Ramos (cell line): ENCODE results near the gene APP.
"Not testable (repeated sequence)": the region's sequence is repeated elsewhere in the genome, so short reads cannot be mapped to it uniquely, and the experiment has no call there.

ENCODE experiments used
- in situ Hi-C: fragments of 300-500 bp; cut with MboI; formaldehyde crosslinking; loops from one replicate; pipeline ENCODE4 v1.14.3; 2022; ENCODE audit warnings: low sequenced_read_pairs; ENCODE audit not compliant: unreplicated experiment

Gene APP

GRCh38 chr21:26165331-26165730 lies 5.2 kb downstream of the APP start:
- in situ Hi-C loops, result no loop called here

DNA sequence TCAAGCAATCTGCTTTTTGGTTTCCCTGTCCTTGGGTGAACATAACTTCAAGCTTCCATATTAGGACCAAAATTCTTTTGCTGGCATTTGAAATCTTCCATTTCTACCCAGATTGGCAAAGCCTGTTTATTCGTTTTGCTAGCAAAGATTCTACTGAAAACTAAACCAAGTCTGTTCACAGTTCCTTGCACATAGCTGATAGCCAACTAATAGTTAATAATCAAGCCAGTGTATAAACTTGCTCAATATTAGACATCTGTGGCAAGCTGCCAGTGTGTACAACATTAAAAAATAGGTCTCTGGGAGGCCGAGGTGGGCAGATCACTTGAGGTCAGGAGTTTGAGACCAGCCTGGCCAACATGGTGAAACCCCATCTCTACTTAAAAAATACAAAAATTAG lies 6.3 kb downstream of the APP start:
- in situ Hi-C loops, result no loop called here

DNA sequence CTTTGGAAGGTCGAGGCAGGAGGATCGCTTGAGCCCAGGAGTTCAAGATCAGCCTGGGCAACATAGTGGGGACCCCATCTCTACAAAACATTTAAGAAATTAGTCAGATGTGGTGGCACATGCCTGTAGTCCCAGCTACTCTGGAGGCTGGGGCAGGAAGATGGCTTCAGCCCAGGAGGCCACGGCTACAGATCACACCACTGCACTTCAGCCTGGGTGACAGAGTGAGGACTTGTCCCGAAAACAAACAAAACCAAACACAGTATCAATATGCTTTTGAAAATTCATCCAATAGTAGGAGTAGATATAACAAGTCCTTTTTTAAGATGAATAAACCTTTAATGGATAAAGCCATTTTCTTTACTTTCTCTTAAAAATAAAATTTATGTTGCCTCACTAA lies 8.5 kb downstream of the APP start:
- in situ Hi-C loops, result no loop called here

- in situ Hi-C loops, result no loop called here
These were observed 10.7 kb downstream of the APP start for GRCh38 chr21:26159869-26160268.

GRCh38 chr21:26157801-26158200 lies 12.8 kb downstream of the APP start:
- in situ Hi-C loops, result no loop called here

- in situ Hi-C loops, result no loop called here
These were observed 15.8 kb downstream of the APP start for GRCh38 chr21:26154753-26155152.

- in situ Hi-C loops, result no loop called here
These were observed 16.8 kb downstream of the APP start for GRCh38 chr21:26153758-26154157.

DNA sequence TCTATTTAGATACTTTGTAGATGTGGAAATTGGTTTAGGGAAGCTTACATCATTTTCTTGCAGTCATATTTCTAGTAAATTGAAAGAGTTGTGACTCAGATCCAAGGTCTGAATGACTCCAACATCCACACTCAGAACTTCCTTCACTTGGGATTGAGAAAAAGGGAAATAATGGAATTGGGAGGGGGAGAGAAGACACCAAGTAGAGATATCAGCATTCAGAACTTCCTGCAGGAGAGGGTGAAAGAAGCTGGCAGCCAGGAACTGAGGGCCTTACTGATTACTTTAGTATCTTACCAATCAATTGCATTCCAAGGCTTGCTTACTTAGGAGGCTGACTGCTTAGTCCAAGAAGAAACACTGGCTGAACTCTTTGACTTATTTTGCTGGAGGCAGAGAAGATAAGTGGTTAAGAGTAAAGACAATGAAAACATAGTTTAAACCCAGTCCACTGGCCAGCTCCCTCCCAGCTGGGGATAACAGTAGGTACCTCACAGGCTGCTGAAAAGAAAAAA lies 21.7 kb downstream of the APP start:
- in situ Hi-C loops, result no loop called here

GRCh38 chr21:26148071-26148839 lies 22.3 kb downstream of the APP start:
- in situ Hi-C loops, result no loop called here

DNA sequence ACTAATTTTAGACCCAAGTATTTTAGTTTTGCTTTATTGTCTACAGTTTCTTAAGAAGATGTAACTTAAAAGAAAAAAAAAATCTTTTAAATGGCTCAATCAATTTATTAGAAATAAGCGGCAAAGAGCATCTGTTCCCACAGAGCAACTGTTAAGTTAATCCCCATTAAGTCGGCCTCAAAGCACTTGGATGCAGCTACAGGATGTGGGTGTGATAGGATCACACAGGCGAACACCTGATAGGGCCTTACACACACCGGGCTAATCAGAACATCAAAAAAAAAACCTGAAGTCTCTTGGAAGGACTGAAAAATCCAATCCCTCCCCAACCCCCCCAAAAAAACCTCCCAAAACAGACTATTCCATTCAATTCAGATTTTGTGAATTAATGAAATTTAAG lies 23.0 kb downstream of the APP start:
- in situ Hi-C loops, result no loop called here

GRCh38 chr21:26146681-26147080 lies 23.9 kb downstream of the APP start:
- in situ Hi-C loops, result no loop called here

DNA sequence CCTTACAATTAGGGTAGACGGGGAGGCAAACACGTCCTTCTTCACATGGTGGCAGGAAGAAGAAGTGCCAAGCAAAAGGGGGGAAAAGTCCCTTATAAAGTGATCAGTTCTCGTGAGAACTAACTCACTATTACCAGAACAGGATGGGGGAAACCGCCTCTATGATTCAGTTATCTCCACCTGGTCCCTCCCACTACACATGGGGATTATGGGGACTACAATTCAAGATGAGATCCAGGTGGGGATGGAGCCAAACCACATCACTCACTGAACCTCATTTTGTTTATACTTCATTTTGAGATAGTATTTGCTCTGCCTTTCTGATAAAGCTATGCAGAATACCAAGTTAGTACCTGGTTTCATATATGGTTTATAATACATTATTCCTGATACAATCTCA lies 26.5 kb downstream of the APP start:
- in situ Hi-C loops, result no loop called here

DNA sequence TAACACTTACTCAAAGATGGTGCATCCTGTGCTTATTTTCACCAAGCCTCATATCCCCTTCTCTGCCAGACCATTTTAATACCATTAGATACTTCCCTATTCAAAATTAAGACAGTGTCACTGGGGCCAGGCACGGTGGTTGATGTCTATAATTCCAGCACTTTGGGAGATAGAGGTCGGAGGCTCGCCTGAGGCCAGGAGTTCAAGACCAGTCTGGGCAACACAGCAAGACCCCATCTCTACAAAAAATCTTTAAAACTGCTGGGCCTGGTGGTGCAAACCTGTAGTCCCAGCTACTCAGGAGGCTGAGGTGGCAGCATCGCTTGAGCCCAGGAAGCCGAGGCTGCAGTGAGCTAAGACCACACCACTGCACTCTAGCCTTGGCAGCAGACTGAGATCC lies 28.2 kb downstream of the APP start:
- in situ Hi-C loops, result no loop called here

DNA sequence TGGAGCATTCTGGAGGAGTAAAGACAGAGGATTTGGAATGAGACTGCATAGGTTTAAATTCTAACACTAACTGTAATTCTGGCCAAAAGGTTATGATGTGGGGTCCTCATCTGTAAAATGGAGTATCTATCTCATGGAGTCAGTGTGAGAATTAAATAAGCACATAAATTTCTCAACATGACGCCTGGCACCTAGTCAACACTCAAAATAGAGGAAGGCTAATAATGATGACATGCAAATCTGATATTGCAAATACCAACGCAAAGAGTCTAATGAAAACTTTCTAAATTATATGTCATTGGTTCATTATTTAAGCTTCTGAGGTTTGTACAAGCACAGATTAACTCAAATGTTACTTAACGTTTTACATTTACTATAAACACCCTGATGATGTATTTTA lies 29.6 kb downstream of the APP start:
- in situ Hi-C loops, result no loop called here

DNA sequence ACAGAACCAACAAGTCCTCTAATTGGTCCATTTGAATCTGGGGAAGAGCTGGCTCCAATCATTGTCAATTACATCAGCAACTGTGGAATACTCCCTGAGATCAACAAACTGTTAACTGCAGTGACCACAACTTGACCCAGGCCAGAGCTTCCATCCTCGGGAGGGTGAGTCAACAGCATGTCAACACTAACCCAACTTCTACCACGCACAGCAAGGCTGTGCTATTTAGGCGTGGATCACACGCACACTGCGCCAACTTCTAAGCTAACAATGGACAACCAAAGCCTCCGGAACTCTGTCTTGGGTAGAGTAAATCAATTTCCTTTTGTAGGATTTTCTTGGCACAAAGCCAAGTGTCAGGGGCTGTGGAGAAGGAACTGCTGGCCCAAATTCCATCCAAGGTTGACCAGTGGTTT lies 30.4 kb downstream of the APP start:
- in situ Hi-C loops, result no loop called here

DNA sequence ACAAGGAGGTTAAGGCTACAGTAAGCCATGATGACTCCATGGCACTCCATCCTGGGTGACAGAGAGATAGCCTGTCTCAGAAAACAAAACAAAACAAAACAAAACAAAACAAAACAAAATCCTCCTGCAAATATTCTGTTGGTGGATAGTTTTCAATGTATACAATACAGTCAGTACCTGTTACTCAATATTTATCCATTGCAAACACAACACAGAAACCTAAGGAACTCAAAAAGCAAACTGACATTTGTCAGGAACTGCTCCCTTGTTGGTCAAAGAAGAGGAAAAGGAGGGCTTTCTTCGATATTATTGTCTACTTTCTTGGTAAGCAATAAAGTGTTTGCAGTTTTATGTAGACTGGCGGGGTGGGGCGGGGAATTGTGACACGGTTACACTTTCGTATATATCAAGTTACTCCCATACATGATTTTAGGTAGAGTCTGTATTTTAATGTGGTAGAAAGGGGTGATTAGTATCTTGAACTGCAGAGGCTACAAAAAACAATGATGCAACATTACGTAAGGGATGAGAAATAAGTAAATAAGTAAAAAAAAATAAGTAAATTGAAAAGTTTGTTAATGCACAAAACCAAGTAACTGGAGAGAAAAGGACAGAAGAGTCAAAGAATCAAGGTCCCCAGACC lies 31.8 kb downstream of the APP start:
- in situ Hi-C loops, result no loop called here

- in situ Hi-C loops, result no loop called here
These were observed 33.0 kb downstream of the APP start for GRCh38 chr21:26137379-26138060.

DNA sequence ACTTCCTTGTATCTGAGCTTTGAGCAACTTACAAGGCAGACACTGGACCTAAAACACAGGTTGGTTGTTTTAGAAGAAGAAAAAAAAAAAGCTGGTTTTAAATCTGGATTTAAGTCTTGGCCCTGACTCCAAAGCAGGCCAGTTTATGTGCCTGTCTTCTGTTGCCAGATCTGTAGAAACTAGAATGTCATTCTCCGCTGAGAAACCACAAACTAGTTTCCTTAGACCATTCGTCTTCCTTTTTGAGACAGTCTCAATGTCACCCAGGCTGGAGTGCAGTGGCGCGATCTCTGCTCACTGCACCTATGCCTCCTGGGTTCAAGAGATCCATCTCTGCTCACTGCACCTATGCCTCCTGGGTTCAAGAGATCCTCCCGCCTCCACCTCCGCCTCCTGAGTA lies 33.9 kb downstream of the APP start:
- in situ Hi-C loops, result no loop called here

- in situ Hi-C loops, result no loop called here
These were observed 35.0 kb downstream of the APP start for GRCh38 chr21:26135520-26135919.

DNA sequence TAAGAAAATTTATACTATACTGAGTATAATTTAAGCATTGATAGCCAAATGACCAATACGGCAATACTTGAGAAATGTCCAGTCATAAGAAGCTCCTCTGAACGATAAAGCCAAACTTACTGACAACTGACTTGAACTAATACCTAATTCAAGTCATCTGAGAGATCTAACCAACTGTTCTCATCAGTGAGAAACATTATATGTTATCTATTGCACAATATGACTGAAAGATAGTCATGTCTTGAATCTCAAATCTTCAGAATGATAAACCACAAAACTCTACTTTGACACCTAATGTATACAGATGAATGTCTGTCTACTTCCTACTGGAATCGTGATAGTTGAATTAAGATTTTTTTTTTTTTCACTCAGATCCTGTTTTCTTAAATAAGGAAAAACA lies 39.0 kb downstream of the APP start:
- in situ Hi-C loops, result no loop called here

GRCh38 chr21:26131053-26131452 lies 39.5 kb downstream of the APP start:
- in situ Hi-C loops, result not testable (repeated sequence)
